CD4-positive, alpha-beta T cell (primary cell): ENCODE data around the gene CHI3L1. TPM values are rescaled to one million over a fixed set of nuclear protein-coding genes. Genes with fewer than 3 reads are reported as not detected.

Source experiments
- ATAC-seq: fragments of 200-7000 bp; cut with Tn5 transposase; one replicate; pipeline ENCODE4 v1.10.0; 2022; ENCODE audit warnings: mild to moderate bottlenecking; ENCODE audit not compliant: poor library complexity
- CTCF ChIA-PET: fragments of 350-600 bp; sonication (Branson Sonifier 250); formaldehyde crosslinking; loops from one replicate; lab custom pipeline; 2021; ENCODE audit warnings: antibody characterized with exemption, inconsistent platforms; lab: Charles Lee
- POLR2A ChIA-PET: fragments of 350-600 bp; sonication (Branson Sonifier 250); formaldehyde crosslinking; loops from one replicate; lab custom pipeline; 2021; ENCODE audit warnings: antibody characterized with exemption, inconsistent platforms; lab: Charles Lee
- DNase-seq, 14 experiments: peaks; one replicate each; pipeline ENCODE4 v3.0.0-alpha.2; 2013 to 2020; ENCODE audit warnings: mixed read lengths in 2 of 14
- H3K27ac ChIP-seq, 2 donors: one replicate each; pipeline versions ENCODE4 v1.5.1 to v1.7.0; 2013; ENCODE audit warnings: low read length in 2 of 2, low read depth in 1 of 2, mild to moderate bottlenecking in 1 of 2
- H3K27me3 ChIP-seq, 2 experiments: 1 replicate in 1 of 2; 2 replicates in 1 of 2; pipeline versions ENCODE4 v1.6.1 to v1.7.0; 2013; ENCODE audit warnings: low read length in 2 of 2, control low read depth in 1 of 2, mild to moderate bottlenecking in 1 of 2, moderate library complexity in 1 of 2; ENCODE audit not compliant: insufficient read depth in 2 of 2, control insufficient read depth in 1 of 2
- H3K36me3 ChIP-seq: one replicate; pipeline ENCODE4 v1.6.1; 2013; ENCODE audit warnings: low read length, control low read depth; ENCODE audit not compliant: insufficient read depth
- H3K4me1 ChIP-seq: one replicate; pipeline ENCODE4 v1.6.1; 2013; ENCODE audit warnings: low read length, control low read depth; ENCODE audit not compliant: insufficient read depth
- H3K4me3 ChIP-seq: one replicate; pipeline ENCODE4 v1.5.1; 2013; ENCODE audit warnings: mild to moderate bottlenecking, low read length, moderate library complexity
- H3K9me3 ChIP-seq, 2 experiments: 1 replicate in 1 of 2; 2 replicates in 1 of 2; pipeline versions ENCODE4 v1.6.1 to v1.7.0; 2013; ENCODE audit warnings: low read length in 2 of 2, mild to moderate bottlenecking in 2 of 2, control low read depth in 1 of 2, moderate library complexity in 1 of 2; ENCODE audit not compliant: control insufficient read depth in 1 of 2, insufficient read depth in 1 of 2
- H3K27ac Mint-ChIP-seq: one replicate; pipeline ENCODE4 v1.8.0; 2020; ENCODE audit warnings: mixed read lengths
- H3K27me3 Mint-ChIP-seq: one replicate; pipeline ENCODE4 v1.8.0; 2021; ENCODE audit warnings: mixed read lengths
- H3K36me3 Mint-ChIP-seq: one replicate; pipeline ENCODE4 v1.8.0; 2021; ENCODE audit warnings: low read depth, mixed read lengths
- H3K4me1 Mint-ChIP-seq: one replicate; pipeline ENCODE4 v1.8.0; 2021; ENCODE audit warnings: low read depth, mixed read lengths
- H3K4me3 Mint-ChIP-seq: one replicate; pipeline ENCODE4 v1.8.0; 2020; ENCODE audit warnings: mild to moderate bottlenecking, mixed read lengths
- H3K9me3 Mint-ChIP-seq: one replicate; pipeline ENCODE4 v1.8.0; 2020; ENCODE audit warnings: mixed read lengths
- intact Hi-C, 2 experiments: fragments of 100-400 bp; cut with DNase I in 1 of 2; cut with micrococcal nuclease in 1 of 2; formaldehyde crosslinking; loops; one replicate each; pipeline versions ENCODE4 v1.15.1 to v1.9.0; 2023 to 2025; cut with DNase I, micrococcal nuclease
- total RNA-seq, 174 experiments: library from RNA in 2 of 174; stranded (reverse) in 2 of 174; gene quantifications; one replicate each; pipeline ENCODE4 v1.2.3 and lab custom pipeline; 2021 to 2026
- TF ChIP-seq, protein P1 (sequence below): fragments of 200-600 bp; IDR thresholded peaks from one replicate; pipeline ENCODE4 v1.8.0; 2022; ENCODE audit warnings: antibody characterized with exemption, mild to moderate bottlenecking

CHI3L1 gene
- total RNA-seq, 2 experiments from 2014 or later: not detected

DNA sequence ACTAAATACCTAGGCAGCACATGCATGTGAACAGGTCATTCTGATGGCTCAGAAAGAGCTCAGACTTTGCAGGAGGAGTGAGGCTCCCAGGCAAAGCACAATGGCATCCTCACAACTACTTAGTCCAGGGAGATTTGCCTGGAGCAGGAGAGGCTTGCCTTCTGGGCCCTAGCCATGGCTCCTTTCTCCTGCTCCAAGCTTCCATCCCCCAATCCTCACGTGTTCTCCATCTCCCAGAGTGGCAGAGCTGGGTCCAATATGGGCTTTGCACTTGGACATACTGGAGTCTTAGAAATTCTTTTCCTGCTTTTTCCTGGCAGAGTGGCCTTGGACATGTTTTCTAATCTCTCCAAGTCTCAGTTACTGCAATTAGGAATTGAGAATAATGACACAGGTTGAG, 26.7 kb downstream of the CHI3L1 start:
- ATAC-seq (no peak), DNase-seq (no peak)
- POLR2A ChIA-PET: no interaction called here
- Mint-ChIP-seq H3K27ac (no peak overlapping the region), H3K4me3 (no peak overlapping the region), H3K4me1 (no peaks in the 10 kb centered on the region), H3K9me3 (peaks cover 10% of the 10 kb centered on the region), H3K27me3 (peaks cover 20% of the 10 kb centered on the region), H3K36me3 (no peaks in the 10 kb centered on the region)
- H3K4me3 ChIP-seq: no peak overlapping the region
- peaks cover 0 to 12% of the 10 kb centered on the region in 2 experiments for H3K27me3 ChIP-seq
- H3K9me3 ChIP-seq: peaks cover 0 to 6% of the 10 kb centered on the region in 2 experiments
- CTCF ChIA-PET: no interaction called here
- H3K4me1 ChIP-seq: no peaks in the 10 kb centered on the region
- H3K27ac ChIP-seq: no peak overlapping the region
- TF ChIP-seq, protein P1, sequence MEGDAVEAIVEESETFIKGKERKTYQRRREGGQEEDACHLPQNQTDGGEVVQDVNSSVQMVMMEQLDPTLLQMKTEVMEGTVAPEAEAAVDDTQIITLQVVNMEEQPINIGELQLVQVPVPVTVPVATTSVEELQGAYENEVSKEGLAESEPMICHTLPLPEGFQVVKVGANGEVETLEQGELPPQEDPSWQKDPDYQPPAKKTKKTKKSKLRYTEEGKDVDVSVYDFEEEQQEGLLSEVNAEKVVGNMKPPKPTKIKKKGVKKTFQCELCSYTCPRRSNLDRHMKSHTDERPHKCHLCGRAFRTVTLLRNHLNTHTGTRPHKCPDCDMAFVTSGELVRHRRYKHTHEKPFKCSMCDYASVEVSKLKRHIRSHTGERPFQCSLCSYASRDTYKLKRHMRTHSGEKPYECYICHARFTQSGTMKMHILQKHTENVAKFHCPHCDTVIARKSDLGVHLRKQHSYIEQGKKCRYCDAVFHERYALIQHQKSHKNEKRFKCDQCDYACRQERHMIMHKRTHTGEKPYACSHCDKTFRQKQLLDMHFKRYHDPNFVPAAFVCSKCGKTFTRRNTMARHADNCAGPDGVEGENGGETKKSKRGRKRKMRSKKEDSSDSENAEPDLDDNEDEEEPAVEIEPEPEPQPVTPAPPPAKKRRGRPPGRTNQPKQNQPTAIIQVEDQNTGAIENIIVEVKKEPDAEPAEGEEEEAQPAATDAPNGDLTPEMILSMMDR: no peak
- intact Hi-C loops: no loop called here
- no peaks in the 10 kb centered on the region for H3K36me3 ChIP-seq

DNA sequence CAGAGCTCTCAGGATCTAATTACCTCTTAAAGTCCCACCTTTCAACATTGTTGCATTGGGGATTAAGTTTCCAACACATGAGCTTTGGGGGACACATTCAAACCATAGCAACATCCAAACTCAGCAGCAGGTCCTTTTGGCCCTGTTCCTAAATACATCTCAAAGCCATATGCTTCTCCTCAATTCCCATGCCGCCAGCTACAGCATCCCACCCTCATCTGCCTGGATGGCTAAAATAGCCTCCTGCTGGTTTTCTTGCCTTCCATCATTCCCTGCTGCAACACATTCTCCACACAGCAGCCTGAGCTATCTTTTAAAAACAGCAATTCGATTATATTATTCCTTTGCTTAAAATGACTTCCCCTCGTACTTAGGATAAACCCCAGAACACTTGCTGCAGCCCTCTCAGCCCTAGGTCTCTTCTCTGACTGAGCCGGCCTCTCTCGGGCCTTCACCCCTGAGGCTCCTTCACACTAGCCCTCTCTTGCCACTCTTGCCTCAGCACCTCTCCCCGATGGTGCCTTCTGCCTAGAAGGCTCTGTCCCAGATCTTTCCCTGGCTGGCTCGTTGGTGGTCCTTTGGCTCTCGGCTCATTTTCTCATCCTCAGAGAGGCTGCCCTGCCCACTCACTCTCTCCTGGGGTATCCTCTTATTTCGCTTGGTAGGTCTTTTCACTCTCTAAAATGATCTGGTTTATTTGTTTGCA, 27.4 kb downstream of the CHI3L1 start:
- intact Hi-C loops: no loop called here
- H3K27me3 ChIP-seq: peaks cover 0 to 11% of the 10 kb centered on the region in 2 experiments
- ChIA-PET CTCF (no interaction called here), POLR2A (no interaction called here)
- no peaks in the 10 kb centered on the region for H3K36me3 ChIP-seq
- H3K4me3 ChIP-seq: no peak overlapping the region
- Mint-ChIP-seq H3K27me3 (peaks cover 20% of the 10 kb centered on the region), H3K4me1 (no peaks in the 10 kb centered on the region), H3K27ac (no peak overlapping the region), H3K4me3 (no peak overlapping the region), H3K9me3 (peaks cover 10% of the 10 kb centered on the region), H3K36me3 (no peaks in the 10 kb centered on the region)
- no peaks in the 10 kb centered on the region for H3K4me1 ChIP-seq
- H3K27ac ChIP-seq: no peak overlapping the region
- DNase-seq (no peak), ATAC-seq (no peak)
- peaks cover 0 to 6% of the 10 kb centered on the region in 2 experiments for H3K9me3 ChIP-seq
- TF ChIP-seq, protein P1: no peak

DNA sequence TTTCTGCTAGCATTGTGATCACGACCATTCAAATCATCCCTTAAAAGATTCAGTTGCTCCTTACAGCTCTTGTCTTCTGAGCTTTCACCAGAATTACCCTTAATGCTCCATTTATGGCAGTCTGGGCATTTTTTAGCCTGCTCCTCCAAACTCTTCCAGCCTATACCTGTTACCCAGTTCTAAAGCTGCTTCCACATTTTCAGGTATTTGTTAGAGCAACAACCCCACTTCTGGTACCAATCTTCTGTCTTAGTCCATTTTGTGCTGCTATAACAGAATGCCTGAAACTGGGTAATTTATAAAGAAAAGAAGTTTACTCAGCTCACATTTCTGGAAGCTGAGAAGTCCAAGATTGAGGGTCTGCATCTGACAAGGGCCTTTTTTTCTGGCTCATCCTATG, 28.1 kb downstream of the CHI3L1 start:
- Mint-ChIP-seq H3K27me3 (peaks cover 18% of the 10 kb centered on the region), H3K9me3 (peaks cover 10% of the 10 kb centered on the region), H3K4me1 (no peaks in the 10 kb centered on the region), H3K4me3 (no peak overlapping the region), H3K27ac (no peak overlapping the region), H3K36me3 (no peaks in the 10 kb centered on the region)
- CTCF ChIA-PET: no interaction called here
- H3K9me3 ChIP-seq: peaks cover 0 to 6% of the 10 kb centered on the region in 2 experiments
- no peak overlapping the region for H3K4me3 ChIP-seq
- H3K36me3 ChIP-seq: no peaks in the 10 kb centered on the region
- H3K4me1 ChIP-seq: no peaks in the 10 kb centered on the region
- DNase-seq (no peak), ATAC-seq (no peak)
- intact Hi-C loops: no loop called here
- peaks cover 0 to 6% of the 10 kb centered on the region in 2 experiments for H3K27me3 ChIP-seq
- POLR2A ChIA-PET: no interaction called here
- TF ChIP-seq, protein P1: no peak
- no peak overlapping the region for H3K27ac ChIP-seq
